Stimulated activated CD4-positive, alpha-beta T cell treated with anti-CD3 and anti-CD28 coated beads, TNF-alpha, amount 100 ng/mL, for 1 hour (primary cell): ENCODE data around the gene SLC28A3.
"Not testable (repeated sequence)": the region's sequence is repeated elsewhere in the genome, so short reads cannot be mapped to it uniquely, and the experiment has no call there.

Source experiments
- DNase-seq, 3 donors: peaks; one replicate each; pipeline ENCODE4 v3.0.0-alpha.2; 2020; ENCODE audit warnings: low read depth in 3 of 3, low spot score in 1 of 3

SLC28A3 gene

GRCh38 chr9:84340535-84340934 is at the start of gene SLC28A3:
SLC28A3 (minus strand) TSS chr9:84340758; CDS start chr9:84340633, 125 bp downstream.
- DNase-seq: no peak

- DNase-seq: not testable (repeated sequence)
These were observed 49.7 kb upstream of the SLC28A3 start for GRCh38 chr9:84390254-84390653.

- no peak for DNase-seq
These were observed 47.3 kb upstream of the SLC28A3 start for GRCh38 chr9:84387821-84388220.

GRCh38 chr9:84386753-84387152 is 46.2 kb upstream of the SLC28A3 start:
- no peak for DNase-seq

- no peak for DNase-seq
These were observed 45.0 kb upstream of the SLC28A3 start for GRCh38 chr9:84385386-84386040.

- no peak for DNase-seq
These were observed 44.1 kb upstream of the SLC28A3 start for GRCh38 chr9:84384617-84385016.

- DNase-seq: no peak
These were observed 42.6 kb upstream of the SLC28A3 start for GRCh38 chr9:84383178-84383577.

- no peak for DNase-seq
These were observed 42.2 kb upstream of the SLC28A3 start for GRCh38 chr9:84382720-84383119.

GRCh38 chr9:84381508-84381907 is 41.0 kb upstream of the SLC28A3 start:
- no peak for DNase-seq

GRCh38 chr9:84379740-84380139 is 39.2 kb upstream of the SLC28A3 start:
- no peak for DNase-seq

- DNase-seq: no peak
These were observed 35.4 kb upstream of the SLC28A3 start for GRCh38 chr9:84375954-84376353.

- DNase-seq: no peak
These were observed 34.0 kb upstream of the SLC28A3 start for GRCh38 chr9:84374516-84374915.

GRCh38 chr9:84374013-84374412 is 33.5 kb upstream of the SLC28A3 start:
- DNase-seq: no peak

GRCh38 chr9:84371737-84372136 is 31.2 kb upstream of the SLC28A3 start:
- DNase-seq: no peak

GRCh38 chr9:84368601-84369000 is 28.0 kb upstream of the SLC28A3 start:
- no peak for DNase-seq

- not testable (repeated sequence) for DNase-seq
These were observed 27.2 kb upstream of the SLC28A3 start for GRCh38 chr9:84367726-84368125.

GRCh38 chr9:84366683-84367082 is 26.1 kb upstream of the SLC28A3 start:
- no peak for DNase-seq

- DNase-seq: not testable (repeated sequence)
These were observed 24.4 kb upstream of the SLC28A3 start for GRCh38 chr9:84364894-84365490.

GRCh38 chr9:84361645-84362044 is 21.1 kb upstream of the SLC28A3 start:
- no peak for DNase-seq

- no peak for DNase-seq
These were observed 16.7 kb upstream of the SLC28A3 start for GRCh38 chr9:84357275-84357674.

GRCh38 chr9:84354035-84354434 is 13.5 kb upstream of the SLC28A3 start:
- DNase-seq: no peak

- no peak for DNase-seq
These were observed 9.1 kb upstream of the SLC28A3 start for GRCh38 chr9:84349671-84350070.

- DNase-seq: no peak
These were observed 2.6 kb upstream of the SLC28A3 start for GRCh38 chr9:84343111-84343521.
